ENCODE data around the gene DIS3L2. TPM values are rescaled to one million over a fixed set of nuclear protein-coding genes. Genes with fewer than 3 reads are reported as not detected.
"Not testable (repeated sequence)": the region's sequence is repeated elsewhere in the genome, so short reads cannot be mapped to it uniquely, and the experiment has no call there.

DIS3L2 gene
- total and polyA plus RNA-seq, 5 donors from 2014 or later, result 10.9 to 76.9 (median 21.0) TPM

- peak overlapping the region in 2 of 3 donors; percentile 37 to 54 for H3K27ac Mint-ChIP-seq
- H3K4me3 Mint-ChIP-seq, result peak overlapping the region in 1 of 4 donors; percentile 25
- H3K4me1 Mint-ChIP-seq, result peaks cover 25 to 48% (median 35%) of the 10 kb centered on the region in 4 donors
- H3K9me3 Mint-ChIP-seq, result no peaks in the 10 kb centered on the region
- DNase-seq (no peak), ATAC-seq (ENCODE audit: low read depth in 2 of 2) (no peak)
- Histone ChIP-seq H3K9me3 (ENCODE audit: control insufficient read depth in 2 of 2, low read length in 2 of 2) (no peaks in the 10 kb centered on the region), H3K36me3 (ENCODE audit: control insufficient read depth, insufficient read depth, low read length) (peaks cover 2% of the 10 kb centered on the region), H3K27ac (ENCODE audit: insufficient read depth, low read length, poor library complexity, severe bottlenecking) (no peak overlapping the region), H3K4me3 (ENCODE audit: low read depth, low read length) (no peak overlapping the region), H3K4me1 (ENCODE audit: control insufficient read depth, insufficient read depth, low read length, poor library complexity, severe bottlenecking) (peaks cover 30% of the 10 kb centered on the region), H3K27me3 (ENCODE audit: control insufficient read depth, insufficient read depth, low read length) (no peaks in the 10 kb centered on the region)
- peaks cover 37% of the 10 kb centered on the region for H3K36me3 Mint-ChIP-seq
- H3K27me3 Mint-ChIP-seq, result no peaks in the 10 kb centered on the region
Measured at GRCh38 chr2:232306741-232307305, 345.3 kb downstream of the DIS3L2 start.

DNA sequence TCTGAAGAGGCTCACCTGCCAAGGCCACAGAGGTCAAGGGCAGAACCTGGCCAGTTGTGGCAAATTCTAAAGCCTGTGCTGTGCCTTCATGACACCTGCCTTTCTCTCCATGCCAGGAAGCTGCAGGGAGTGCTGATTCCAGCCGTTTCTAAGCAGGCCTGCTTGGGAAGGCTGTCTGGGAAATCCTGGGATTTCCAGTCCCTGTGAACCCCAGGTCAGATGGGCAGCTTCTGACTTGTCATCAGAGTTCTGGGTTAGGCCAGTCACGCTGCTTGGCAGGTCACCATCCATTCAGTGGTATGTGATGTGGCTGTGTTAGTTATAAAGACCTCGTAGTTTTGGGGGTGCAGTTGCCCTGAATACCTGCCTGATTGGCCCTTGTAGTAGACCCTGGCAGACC, 346.3 kb downstream of the DIS3L2 start:
- ATAC-seq (ENCODE audit: low read depth in 2 of 2) (no peak), DNase-seq (no peak)
- no peaks in the 10 kb centered on the region for H3K27me3 Mint-ChIP-seq
- Histone ChIP-seq H3K27ac (ENCODE audit: insufficient read depth, low read length, poor library complexity, severe bottlenecking) (no peak overlapping the region), H3K27me3 (ENCODE audit: control insufficient read depth, insufficient read depth, low read length) (no peaks in the 10 kb centered on the region), H3K9me3 (ENCODE audit: control insufficient read depth in 2 of 2, low read length in 2 of 2) (no peaks in the 10 kb centered on the region), H3K4me1 (ENCODE audit: control insufficient read depth, insufficient read depth, low read length, poor library complexity, severe bottlenecking) (peaks cover 30% of the 10 kb centered on the region), H3K4me3 (ENCODE audit: low read depth, low read length) (no peak overlapping the region), H3K36me3 (ENCODE audit: control insufficient read depth, insufficient read depth, low read length) (peaks cover 2% of the 10 kb centered on the region)
- peak overlapping the region; percentile 5 to 95 (median 94) for H3K27ac Mint-ChIP-seq
- H3K36me3 Mint-ChIP-seq, result peaks cover 36% of the 10 kb centered on the region
- no peaks in the 10 kb centered on the region for H3K9me3 Mint-ChIP-seq
- H3K4me1 Mint-ChIP-seq, result peaks cover 27 to 56% (median 41%) of the 10 kb centered on the region in 4 donors
- H3K4me3 Mint-ChIP-seq, result peak overlapping the region in 1 of 4 donors; percentile 43

DNA sequence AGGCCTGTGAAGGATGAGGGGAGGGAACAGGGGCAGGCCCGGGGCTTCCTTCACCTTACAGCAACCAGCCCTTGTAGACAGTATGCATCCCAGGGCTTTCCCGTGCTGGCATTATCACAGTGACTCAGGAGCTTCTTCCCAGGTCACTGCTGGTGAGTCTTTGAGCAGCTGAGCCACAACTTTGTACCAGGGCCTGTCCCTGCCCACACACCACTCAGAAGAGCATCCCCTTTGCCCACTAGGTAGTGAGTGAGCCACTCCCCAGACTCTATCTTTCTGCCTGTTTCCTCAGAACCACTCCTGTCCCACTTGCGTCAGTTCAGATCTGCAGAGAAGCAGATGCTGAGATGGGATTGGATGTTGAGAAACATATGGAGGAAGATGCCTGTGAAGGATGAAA, 347.5 kb downstream of the DIS3L2 start:
- Mint-ChIP-seq H3K27ac (peak overlapping the region; percentile 94 to 96 (median 95)), H3K27me3 (no peaks in the 10 kb centered on the region), H3K4me1 (peaks cover 27 to 66% (median 49%) of the 10 kb centered on the region in 4 donors), H3K4me3 (peak overlapping the region in 3 of 4 donors; percentile 23 to 87 (median 57)), H3K9me3 (peaks cover 0 to 5% (median 0%) of the 10 kb centered on the region in 7 donors), H3K36me3 (peaks cover 26% of the 10 kb centered on the region)
- Histone ChIP-seq H3K9me3 (ENCODE audit: control insufficient read depth in 2 of 2, low read length in 2 of 2) (no peaks in the 10 kb centered on the region), H3K27me3 (ENCODE audit: control insufficient read depth, insufficient read depth, low read length) (no peaks in the 10 kb centered on the region), H3K36me3 (ENCODE audit: control insufficient read depth, insufficient read depth, low read length) (peaks cover under 1% of the 10 kb centered on the region), H3K4me3 (ENCODE audit: low read depth, low read length) (no peak overlapping the region), H3K27ac (ENCODE audit: insufficient read depth, low read length, poor library complexity, severe bottlenecking) (peak overlapping the region; percentile 47), H3K4me1 (ENCODE audit: control insufficient read depth, insufficient read depth, low read length, poor library complexity, severe bottlenecking) (peaks cover 41% of the 10 kb centered on the region)
- no peak for DNase-seq
- no peak for ATAC-seq (ENCODE audit: low read depth in 2 of 2)

GRCh38 chr2:232309592-232309991, 348.1 kb downstream of the DIS3L2 start:
- Mint-ChIP-seq H3K4me3 (peak overlapping the region; percentile 72 to 87 (median 80)), H3K27ac (peak overlapping the region; percentile 94 to 96 (median 95)), H3K4me1 (peaks cover 27 to 72% (median 53%) of the 10 kb centered on the region in 4 donors), H3K9me3 (peaks cover 0 to 5% (median 0%) of the 10 kb centered on the region in 7 donors), H3K27me3 (no peaks in the 10 kb centered on the region), H3K36me3 (peaks cover 21% of the 10 kb centered on the region)
- Histone ChIP-seq H3K36me3 (ENCODE audit: control insufficient read depth, insufficient read depth, low read length) (no peaks in the 10 kb centered on the region), H3K9me3 (ENCODE audit: control insufficient read depth in 2 of 2, low read length in 2 of 2) (no peaks in the 10 kb centered on the region), H3K4me1 (ENCODE audit: control insufficient read depth, insufficient read depth, low read length, poor library complexity, severe bottlenecking) (peaks cover 47% of the 10 kb centered on the region), H3K27me3 (ENCODE audit: control insufficient read depth, insufficient read depth, low read length) (no peaks in the 10 kb centered on the region), H3K27ac (ENCODE audit: insufficient read depth, low read length, poor library complexity, severe bottlenecking) (peak overlapping the region; percentile 68), H3K4me3 (ENCODE audit: low read depth, low read length) (peak overlapping the region; percentile 45)
- peak; percentile 81 to 82 for ATAC-seq (ENCODE audit: low read depth in 2 of 2)
- DNase-seq, result peak in 1 of 3 donors; percentile 73

DNA sequence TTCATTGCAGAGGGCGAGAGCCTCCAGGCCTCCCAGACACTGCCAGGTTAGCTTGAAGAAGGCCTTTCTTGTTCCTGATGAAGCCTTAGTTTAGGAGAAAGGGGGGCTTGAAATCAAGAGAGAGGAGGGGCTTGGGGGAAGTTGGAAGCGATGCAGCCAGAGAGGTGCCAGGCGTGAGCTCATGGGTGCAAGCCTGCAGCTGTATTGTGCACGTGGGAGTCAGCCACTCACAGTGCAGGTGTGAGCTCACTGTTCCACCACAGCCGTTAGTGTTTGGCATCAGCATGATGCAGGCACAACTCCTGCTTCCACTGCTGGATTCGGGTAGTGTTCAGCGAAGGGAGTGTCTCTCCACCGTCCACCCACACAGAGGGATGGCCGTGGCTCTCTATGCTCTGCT, 348.6 kb downstream of the DIS3L2 start:
- peak overlapping the region; percentile 68 for H3K27ac ChIP-seq (ENCODE audit: insufficient read depth, low read length, poor library complexity, severe bottlenecking)
- no peaks in the 10 kb centered on the region for H3K36me3 ChIP-seq (ENCODE audit: control insufficient read depth, insufficient read depth, low read length)
- H3K27ac Mint-ChIP-seq, result peak overlapping the region; percentile 94 to 96 (median 95)
- H3K27me3 Mint-ChIP-seq, result no peaks in the 10 kb centered on the region
- no peaks in the 10 kb centered on the region for H3K27me3 ChIP-seq (ENCODE audit: control insufficient read depth, insufficient read depth, low read length)
- peaks cover 18% of the 10 kb centered on the region for H3K36me3 Mint-ChIP-seq
- peaks cover 52% of the 10 kb centered on the region for H3K4me1 ChIP-seq (ENCODE audit: control insufficient read depth, insufficient read depth, low read length, poor library complexity, severe bottlenecking)
- peaks cover 0 to 5% (median 0%) of the 10 kb centered on the region in 7 donors for H3K9me3 Mint-ChIP-seq
- H3K4me3 ChIP-seq (ENCODE audit: low read depth, low read length), result peak overlapping the region; percentile 45
- ATAC-seq (ENCODE audit: low read depth in 2 of 2) (peak; percentile 53 to 68), DNase-seq (peak in 1 of 3 donors; percentile 60)
- peaks cover 27 to 78% (median 56%) of the 10 kb centered on the region in 4 donors for H3K4me1 Mint-ChIP-seq
- H3K9me3 ChIP-seq (ENCODE audit: control insufficient read depth in 2 of 2, low read length in 2 of 2), result no peaks in the 10 kb centered on the region
- peak overlapping the region; percentile 72 to 87 (median 80) for H3K4me3 Mint-ChIP-seq

GRCh38 chr2:232310696-232311095, 349.2 kb downstream of the DIS3L2 start:
- H3K27ac Mint-ChIP-seq, result peak overlapping the region; percentile 94 to 96 (median 95)
- Histone ChIP-seq H3K4me1 (ENCODE audit: control insufficient read depth, insufficient read depth, low read length, poor library complexity, severe bottlenecking) (peaks cover 58% of the 10 kb centered on the region), H3K27ac (ENCODE audit: insufficient read depth, low read length, poor library complexity, severe bottlenecking) (peak overlapping the region; percentile 68), H3K36me3 (ENCODE audit: control insufficient read depth, insufficient read depth, low read length) (no peaks in the 10 kb centered on the region), H3K4me3 (ENCODE audit: low read depth, low read length) (peak overlapping the region; percentile 45), H3K9me3 (ENCODE audit: control insufficient read depth in 2 of 2, low read length in 2 of 2) (no peaks in the 10 kb centered on the region), H3K27me3 (ENCODE audit: control insufficient read depth, insufficient read depth, low read length) (no peaks in the 10 kb centered on the region)
- H3K4me1 Mint-ChIP-seq, result peaks cover 27 to 83% (median 61%) of the 10 kb centered on the region in 4 donors
- ATAC-seq (ENCODE audit: low read depth in 2 of 2), result no peak
- peaks cover 13% of the 10 kb centered on the region for H3K36me3 Mint-ChIP-seq
- no peak for DNase-seq
- peaks cover 0 to 5% (median 0%) of the 10 kb centered on the region in 7 donors for H3K9me3 Mint-ChIP-seq
- peak overlapping the region; percentile 57 to 87 (median 78) for H3K4me3 Mint-ChIP-seq
- H3K27me3 Mint-ChIP-seq, result no peaks in the 10 kb centered on the region

- peak overlapping the region; percentile 58 to 92 (median 76) for H3K27ac Mint-ChIP-seq
- H3K4me1 Mint-ChIP-seq, result peaks cover 34 to 96% (median 78%) of the 10 kb centered on the region in 4 donors
- H3K27me3 Mint-ChIP-seq; H3K4me3 ChIP-seq (ENCODE audit: low read depth, low read length); H3K27me3 ChIP-seq (ENCODE audit: control insufficient read depth, insufficient read depth, low read length); H3K36me3 ChIP-seq (ENCODE audit: control insufficient read depth, insufficient read depth, low read length); DNase-seq; H3K9me3 ChIP-seq (ENCODE audit: control insufficient read depth in 2 of 2, low read length in 2 of 2); H3K9me3 Mint-ChIP-seq; H3K36me3 Mint-ChIP-seq; ATAC-seq (ENCODE audit: low read depth in 2 of 2): not testable (repeated sequence)
- H3K4me1 ChIP-seq (ENCODE audit: control insufficient read depth, insufficient read depth, low read length, poor library complexity, severe bottlenecking), result peaks cover 87% of the 10 kb centered on the region
- H3K27ac ChIP-seq (ENCODE audit: insufficient read depth, low read length, poor library complexity, severe bottlenecking), result peak overlapping the region; percentile 85
- peak overlapping the region in 3 of 4 donors; percentile 43 to 62 (median 43) for H3K4me3 Mint-ChIP-seq
Measured at GRCh38 chr2:232313645-232314044, 352.1 kb downstream of the DIS3L2 start.

All from CD4-positive, CD25-positive, alpha-beta regulatory T cell (primary cell).